K562 (cell line): ENCODE data around the gene RNF121. TPM values are rescaled to one million over a fixed set of nuclear protein-coding genes. Genes with fewer than 3 reads are reported as not detected.
A peak's percentile ranks its signal among the peaks of the same experiment; 100 is the strongest.

Experiments
- ARID1B ChIP-seq: fragments of 450-650 bp; IDR thresholded peaks from 2 replicates; pipeline ENCODE4 v1.6.1; 2016; ENCODE audit warnings: antibody characterized with exemption, mild to moderate bottlenecking, inconsistent platforms
- C11orf30 ChIP-seq: fragments of 450-650 bp; IDR thresholded peaks from 2 replicates; pipeline ENCODE4 v1.6.1; 2016; ENCODE audit warnings: low read depth, mild to moderate bottlenecking
- CC2D1A ChIP-seq: fragments of 450-650 bp; IDR thresholded peaks from 2 replicates; pipeline ENCODE4 v1.6.1; 2017; ENCODE audit warnings: mild to moderate bottlenecking
- CHD2 ChIP-seq: IDR thresholded peaks from 2 replicates; pipeline ENCODE4 v1.6.1; 2011; ENCODE audit warnings: low read depth, low read length
- DACH1 ChIP-seq: fragments of 450-650 bp; IDR thresholded peaks from 2 replicates; pipeline ENCODE4 v1.6.1; 2018; ENCODE audit not compliant: partially characterized antibody
- EZH2 ChIP-seq: IDR thresholded peaks from 2 replicates; pipeline ENCODE4 v1.6.1; 2012; ENCODE audit warnings: low read depth, mild to moderate bottlenecking, inconsistent platforms, low read length, borderline replicate concordance
- FOSL1 ChIP-seq: fragments of 200-800 bp; sonication (Bioruptor generic); conservative IDR thresholded peaks from 2 replicates; pipeline ENCODE4 v1.6.1; 2016; ENCODE audit warnings: missing genetic modification characterization, missing compliant biosample characterization
- FOXA3 ChIP-seq, 2 experiments: fragments of 450-650 bp in 1 of 2; sonication (generic) in 1 of 2; formaldehyde crosslinking; IDR thresholded peaks in 1 of 2; conservative IDR thresholded peaks in 1 of 2; 2 replicates each; pipeline versions ENCODE4 v1.4.0 to v1.8.0; 2020 to 2022; ENCODE audit warnings: mild to moderate bottlenecking in 2 of 2, missing genetic modification reagents in 1 of 2
- GTF2E2 ChIP-seq: fragments of 200-800 bp; sonication (Bioruptor generic); IDR thresholded peaks from 2 replicates; pipeline ENCODE4 v1.6.1; 2016; ENCODE audit warnings: missing genetic modification characterization, missing compliant biosample characterization
- HDAC1 ChIP-seq, 2 experiments: fragments of 450-650 bp; IDR thresholded peaks; 2 replicates each; pipeline ENCODE4 v1.6.1; 2016 to 2017; ENCODE audit warnings: inconsistent platforms in 1 of 2, mild to moderate bottlenecking in 1 of 2, moderate library complexity in 1 of 2
- KDM4B ChIP-seq, 2 experiments: fragments of 450-650 bp in 1 of 2; sonication (generic) in 1 of 2; IDR thresholded peaks; 2 replicates each; pipeline ENCODE4 v1.6.1; 2016 to 2017; ENCODE audit warnings: borderline replicate concordance in 2 of 2, antibody characterized with exemption in 1 of 2, low read depth in 1 of 2, mild to moderate bottlenecking in 1 of 2
- MEF2D ChIP-seq: conservative IDR thresholded peaks from 2 replicates; pipeline ENCODE4 v1.6.1; 2016; ENCODE audit warnings: low read depth, missing genetic modification characterization, missing compliant biosample characterization
- NCOR1 ChIP-seq: fragments of 450-650 bp; IDR thresholded peaks from 2 replicates; pipeline ENCODE4 v1.6.1; 2016; ENCODE audit warnings: mild to moderate bottlenecking, moderate library complexity
- NFE2 ChIP-seq: IDR thresholded peaks from 2 replicates; pipeline ENCODE4 v1.6.1; 2014; ENCODE audit warnings: antibody characterized with exemption, low read depth
- NKRF ChIP-seq: fragments of 450-650 bp; IDR thresholded peaks from 2 replicates; pipeline ENCODE4 v1.6.1; 2016; ENCODE audit warnings: borderline replicate concordance
- RBBP5 ChIP-seq: fragments of 200-600 bp; sonication (generic); IDR thresholded peaks from 2 replicates; pipeline ENCODE4 v1.6.1; 2012; ENCODE audit warnings: borderline replicate concordance, mild to moderate bottlenecking, low read length, control low read depth, inconsistent platforms; ENCODE audit not compliant: insufficient read depth, poor library complexity, severe bottlenecking
- RBM14 ChIP-seq: fragments of 200-400 bp; formaldehyde crosslinking; IDR thresholded peaks from 2 replicates; pipeline ENCODE4 v1.6.1; 2018; ENCODE audit warnings: low read depth, mild to moderate bottlenecking, low read length, moderate library complexity, borderline replicate concordance; ENCODE audit not compliant: insufficient read depth
- RERE ChIP-seq: sonication (generic); formaldehyde crosslinking; IDR thresholded peaks from 2 replicates; pipeline ENCODE4 v1.8.0; 2023; ENCODE audit warnings: missing genetic modification reagents, mild to moderate bottlenecking, borderline replicate concordance
- SOX6 ChIP-seq: fragments of 450-650 bp; IDR thresholded peaks from 2 replicates; pipeline ENCODE4 v1.6.1; 2014; ENCODE audit warnings: mild to moderate bottlenecking
- ZNF12 ChIP-seq: sonication (generic); formaldehyde crosslinking; IDR thresholded peaks from 2 replicates; pipeline ENCODE4 v1.4.0; 2020; ENCODE audit warnings: mild to moderate bottlenecking, missing genetic modification reagents
- ZNF175 ChIP-seq: fragments of 200-800 bp; sonication (Bioruptor generic); IDR thresholded peaks from 2 replicates; pipeline ENCODE4 v1.6.1; 2016; ENCODE audit warnings: low read depth, mild to moderate bottlenecking, missing genetic modification characterization, missing compliant biosample characterization
- ZNF384 ChIP-seq: IDR thresholded peaks from 2 replicates; pipeline ENCODE4 v1.6.1; 2012; ENCODE audit warnings: low read depth, low read length, improper control_type of control experiment
- polyA plus RNA-seq, 8 experiments: library from polyadenylated mRNA; depleted of rRNA in 4 of 8; stranded (reverse) in 5 of 8; unstranded in 3 of 8; fragments of >200 nt; fragmentation: Nextera tagmentation in 2 of 8; fragmentation: Illumina TruSeq in 1 of 8; extraction: Ambion mirVana in 2 of 8; extraction: Trizol in 1 of 8; gene quantifications; 2 replicates each; pipeline versions ENCODE4 v1.2.1 to v1.2.3, GENCODE V29; 2011 to 2014; ENCODE audit warnings: inconsistent platforms in 1 of 8, missing spikeins in 1 of 8
- total RNA-seq, 7 experiments: library from RNA; depleted of rRNA in 6 of 7; stranded (reverse); fragments of >200 nt in 6 of 7; fragmentation: Illumina TruSeq in 2 of 7; extraction: Trizol in 2 of 7; gene quantifications; 2 replicates each; pipeline versions ENCODE4 v1.2.1 to v1.2.3, GENCODE V29; 2011 to 2021; ENCODE audit warnings: low replicate concordance in 1 of 7

RNF121 gene
- total and polyA plus RNA-seq, 9 of the 15 experiments (the other 6 are each of a cell fraction or from before 2014, with no cell fraction given): 8.0 to 63.4 (median 20.5) TPM

GRCh38 chr11:71948314-71949027 is 19.6 kb downstream of the RNF121 start (continued):
- TF ChIP-seq GTF2E2 (tag) (no peak), FOXA3 (CRISPR knock-in tag; conservative IDR thresholded peaks at IDR 0.05 in 1 of 2, IDR thresholded peaks at IDR 0.05 in 1 of 2) (peak in 1 of 2 experiments; percentile 83; a peak in 1 of 4 replicates), FOSL1 (tag) (0 out of 2 replicates have a peak, but pooled peaks have one; percentile 25), CHD2 (no peak), ARID1B (peak; percentile 90), DACH1 (peak; percentile 76), NKRF (peak; percentile 39; the same call in 1 of the 2 replicates), HDAC1 (IDR thresholded peaks at IDR 0.05) (peak in 1 of 2 experiments; percentile 47; a peak in 1 of 4 replicates), CC2D1A (no peak), ZNF12 (CRISPR knock-in tag) (no peak), NCOR1 (peak; percentile 83), MEF2D (tag) (no peak), KDM4B (IDR thresholded peaks at IDR 0.05; ENCODE audit: borderline replicate concordance in 2 of 2, low read depth in 1 of 2) (no peak), RBBP5 (peak; percentile 56), ZNF384 (peak; percentile 97), C11orf30 (peak; percentile 58), RERE (CRISPR knock-in tag) (no peak), EZH2 (no peak), SOX6 (peak; percentile 74), RBM14 (no peak), ZNF175 (CRISPR knock-in tag) (no peak), NFE2 (peak; percentile 50)
